GM12878 (cell line): ENCODE measurements around the gene OR7C2. TPM values are rescaled to one million over a fixed set of nuclear protein-coding genes. Genes with fewer than 3 reads are reported as not detected.

ENCODE experiments used
- ATAC-seq: fragments of 200-7000 bp; cut with Tn5 transposase; 3 replicates; pipeline ENCODE4 v1.9.1; 2020; ENCODE audit warnings: mild to moderate bottlenecking, moderate library complexity
- BruUV-seq: library from RNA; stranded (reverse); fragments of 400-500 nt; replicated peaks from 2 replicates; lab custom pipeline; 2021; lab: Mats Ljungman, UMichigan
- CTCF ChIA-PET: fragments of 300-600 bp; sonication (Branson Sonifier 250); formaldehyde crosslinking; extraction: SDS; loops from one replicate; lab custom pipeline; 2021; ENCODE audit warnings: inconsistent platforms; lab: Yijun Ruan, JAX
- POLR2A ChIA-PET: fragments of 350-600 bp; formaldehyde crosslinking; extraction: SDS; loops from one replicate; lab custom pipeline; 2021; ENCODE audit warnings: inconsistent platforms; lab: Charles Lee
- RAD21 ChIA-PET: fragments of 300-600 bp; sonication (Branson Sonifier 250); formaldehyde crosslinking; loops from one replicate; lab custom pipeline; 2023; ENCODE audit warnings: antibody characterized with exemption; ENCODE audit not compliant: unreplicated experiment; lab: Charles Lee
- SMC1A ChIA-PET: fragments of 300-600 bp; sonication (Branson Sonifier 250); formaldehyde crosslinking; loops from one replicate; lab custom pipeline; 2023; ENCODE audit not compliant: unreplicated experiment, uncharacterized antibody; lab: Charles Lee
- DNase-seq: peaks from one replicate; pipeline ENCODE4 v3.0.0-alpha.2; 2011; ENCODE audit warnings: low read depth, low spot score
- FAIRE-seq: peaks from 3 replicates; lab custom pipeline; 2011; peaks lifted over from hg19 to GRCh38; lab: Jason Lieb, UNC
- H2AFZ ChIP-seq: 2 replicates; pipeline ENCODE4 v1.6.0; 2011; ENCODE audit warnings: low read depth, low read length, control low read depth; ENCODE audit not compliant: control insufficient read depth
- H3K27ac ChIP-seq: 2 replicates; pipeline ENCODE4 v1.5.1; 2011; ENCODE audit warnings: control low read depth; ENCODE audit not compliant: control insufficient read depth, insufficient read depth
- H3K27me3 ChIP-seq, 2 experiments: replicated peaks in 1 of 2; 2 replicates each; pipeline versions ENCODE4 v1.6.0 to v1.6.1; 2011; ENCODE audit warnings: low read length in 1 of 2; ENCODE audit not compliant: control insufficient read depth in 2 of 2, insufficient read depth in 2 of 2
- H3K36me3 ChIP-seq, 2 experiments: 2 replicates each; pipeline ENCODE4 v1.5.1; 2011; ENCODE audit warnings: low read length in 1 of 2; ENCODE audit not compliant: control insufficient read depth in 2 of 2, insufficient read depth in 2 of 2
- H3K4me1 ChIP-seq: 2 replicates; pipeline ENCODE4 v1.6.1; 2011; ENCODE audit warnings: mild to moderate bottlenecking, low read length, moderate library complexity, mixed read lengths; ENCODE audit not compliant: control insufficient read depth, insufficient read depth
- H3K4me2 ChIP-seq: 2 replicates; pipeline ENCODE4 v1.6.0; 2011; ENCODE audit warnings: control low read depth; ENCODE audit not compliant: control insufficient read depth, insufficient read depth
- H3K4me3 ChIP-seq: fragments of 200-600 bp; sonication (generic); 2 replicates; pipeline ENCODE4 v1.5.1; 2016
- H3K79me2 ChIP-seq: 2 replicates; pipeline ENCODE4 v1.6.0; 2011; ENCODE audit warnings: low read length; ENCODE audit not compliant: control insufficient read depth, insufficient read depth
- H3K9ac ChIP-seq: 2 replicates; pipeline ENCODE4 v1.8.0; 2011; ENCODE audit warnings: low read length, control low read depth, mixed read lengths; ENCODE audit not compliant: control insufficient read depth, insufficient read depth
- H3K9me3 ChIP-seq: replicated peaks from 3 replicates; pipeline ENCODE4 v1.5.1; 2011; ENCODE audit warnings: mild to moderate bottlenecking, low read length; ENCODE audit not compliant: control insufficient read depth, insufficient read depth
- H4K20me1 ChIP-seq: 2 replicates; pipeline ENCODE4 v1.6.0; 2011; ENCODE audit not compliant: control insufficient read depth, insufficient read depth
- CBX5 ChIP-seq: sonication (generic); IDR thresholded peaks from 2 replicates; pipeline ENCODE4 v1.6.1; 2016; ENCODE audit warnings: low read depth, moderate library complexity, mild to moderate bottlenecking, inconsistent platforms
- DPF2 ChIP-seq: fragments of 450-650 bp; IDR thresholded peaks from 2 replicates; pipeline ENCODE4 v1.6.1; 2017; ENCODE audit warnings: mild to moderate bottlenecking
- EED ChIP-seq: sonication (generic); IDR thresholded peaks from 2 replicates; pipeline ENCODE4 v1.6.1; 2016; ENCODE audit warnings: antibody characterized with exemption, low read depth
- ESRRA ChIP-seq: IDR thresholded peaks from 2 replicates; pipeline ENCODE4 v1.6.1; 2012; ENCODE audit warnings: mild to moderate bottlenecking, low read length, improper control_type of control experiment
- HCFC1 ChIP-seq: fragments of 150-350 bp; IDR thresholded peaks from 2 replicates; pipeline ENCODE4 v1.6.1; 2014; ENCODE audit warnings: low read length
- HDGF ChIP-seq: fragments of 450-650 bp; IDR thresholded peaks from 2 replicates; pipeline ENCODE4 v1.6.1; 2016; ENCODE audit warnings: antibody characterized with exemption
- KLF5 ChIP-seq: fragments of 450-650 bp; IDR thresholded peaks from 2 replicates; pipeline ENCODE4 v1.6.1; 2014; ENCODE audit warnings: mild to moderate bottlenecking; ENCODE audit not compliant: partially characterized antibody
- MAX ChIP-seq: IDR thresholded peaks from 2 replicates; pipeline ENCODE4 v1.6.1; 2012; ENCODE audit warnings: low read depth, low read length, improper control_type of control experiment
- NR2C2 ChIP-seq: IDR thresholded peaks from 2 replicates; pipeline ENCODE4 v1.6.1; 2011; ENCODE audit warnings: borderline replicate concordance, low read depth; ENCODE audit not compliant: control insufficient read depth, insufficient read length
- NR2F1 ChIP-seq: fragments of 450-650 bp; conservative IDR thresholded peaks from 2 replicates; pipeline ENCODE4 v1.6.1; 2017; ENCODE audit warnings: mild to moderate bottlenecking
- POLR2A ChIP-seq: IDR thresholded peaks from 2 replicates; pipeline ENCODE4 v1.6.1; 2011; ENCODE audit warnings: low read depth, mild to moderate bottlenecking, low read length
- RELB ChIP-seq: fragments of 450-650 bp; IDR thresholded peaks from 2 replicates; pipeline ENCODE4 v1.6.1; 2017; ENCODE audit warnings: low read depth, mild to moderate bottlenecking, moderate library complexity
- SREBF2 ChIP-seq: IDR thresholded peaks from 2 replicates; pipeline ENCODE4 v1.6.1; 2012; ENCODE audit warnings: mild to moderate bottlenecking, low read length
- STAT1 ChIP-seq: fragments of 450-650 bp; conservative IDR thresholded peaks from 2 replicates; pipeline ENCODE4 v1.6.1; 2014; ENCODE audit warnings: antibody characterized with exemption, mild to moderate bottlenecking
- TARDBP ChIP-seq: IDR thresholded peaks from 2 replicates; pipeline ENCODE4 v1.6.1; 2016; ENCODE audit warnings: borderline replicate concordance
- YBX1 ChIP-seq: fragments of 450-650 bp; IDR thresholded peaks from 2 replicates; pipeline ENCODE4 v1.6.1; 2016; ENCODE audit warnings: antibody characterized with exemption
- ZBTB33 ChIP-seq: fragments of 450-650 bp; IDR thresholded peaks from 2 replicates; pipeline ENCODE4 v1.6.1; 2017; ENCODE audit warnings: mild to moderate bottlenecking
- ZNF217 ChIP-seq: fragments of 450-650 bp; IDR thresholded peaks from 2 replicates; pipeline ENCODE4 v1.6.1; 2017; ENCODE audit warnings: antibody characterized with exemption, mild to moderate bottlenecking
- ZSCAN29 ChIP-seq: fragments of 450-650 bp; IDR thresholded peaks from 2 replicates; pipeline ENCODE4 v1.6.1; 2017; ENCODE audit warnings: mild to moderate bottlenecking, moderate library complexity
- WGBS: methylation state at CpG from one replicate; pipeline ENCODE4 v1.1.6; 2016; ENCODE audit warnings: low lambda C conversion rate; ENCODE audit not compliant: insufficient replicate concordance, insufficient coverage; ENCODE audit errors: missing lambda C conversion rate; 5-methylcytosine and 5-hydroxymethylcytosine counted together
- in situ Hi-C: fragments of 300-500 bp; cut with MboI; formaldehyde crosslinking; loops from 9 replicates; pipeline ENCODE4 v1.14.3; 2018; ENCODE audit warnings: mixed read lengths
- intact Hi-C: fragments of 100-400 bp; cut with micrococcal nuclease; formaldehyde crosslinking; loops from one replicate; pipeline ENCODE4 v1.14.2; 2022; ENCODE audit not compliant: unreplicated experiment
- polyA plus RNA-seq, 11 experiments: library from polyadenylated mRNA; depleted of rRNA in 4 of 11; unstranded in 6 of 11; stranded (reverse) in 5 of 11; fragments of >200 nt; fragmentation: Nextera tagmentation in 4 of 11; fragmentation: Illumina TruSeq in 1 of 11; extraction: Ambion mirVana in 4 of 11; extraction: Trizol in 1 of 11; gene quantifications; 1 replicate in 1 of 11; 2 replicates in 10 of 11; pipeline versions ENCODE4 v1.2.1 to v1.2.3, GENCODE V29; 2011 to 2016; ENCODE audit warnings: inconsistent platforms in 2 of 11, missing spikeins in 2 of 11, low read depth in 1 of 11
- total RNA-seq, 4 experiments: library from RNA; depleted of rRNA in 3 of 4; stranded (reverse); fragments of >200 nt in 3 of 4; fragmentation: Illumina TruSeq in 1 of 4; extraction: Trizol in 1 of 4; gene quantifications; 2 replicates each; pipeline versions ENCODE4 v1.2.1 to v1.2.3, GENCODE V29; 2013 to 2021

The OR7C2 gene
- total and polyA plus RNA-seq, 10 of the 15 experiments (the other 5 are each of a cell fraction or from before 2014, with no cell fraction given) = not detected

- no peak for DNase-seq
- Histone ChIP-seq H3K27ac (no peak overlapping the region), H2AFZ (no peak overlapping the region), H3K4me2 (no peak overlapping the region), H3K4me3 (no peak overlapping the region), H4K20me1 (no peaks in the 10 kb centered on the region), H3K27me3 (no peaks in the 10 kb centered on the region), H3K4me1 (no peaks in the 10 kb centered on the region), H3K79me2 (no peaks in the 10 kb centered on the region), H3K36me3 (no peaks in the 10 kb centered on the region), H3K9ac (no peak overlapping the region), H3K9me3 (no peaks in the 10 kb centered on the region)
- no peak for FAIRE-seq
- SMC1A ChIA-PET = no interaction called here
- ATAC-seq = no peak
- CTCF ChIA-PET = no interaction called here
- no peak for TF ChIP-seq MAX
- 2% methylated on average over 5 of the region's 8 CpGs for WGBS
- POLR2A ChIA-PET = no interaction called here
- no TSS peak for BruUV-seq
- in situ Hi-C loops (no loop called here), intact Hi-C loops (no loop called here)
- RAD21 ChIA-PET = no interaction called here
Observed at GRCh38 chr19:14949876-14950275, 8.6 kb downstream of the OR7C2 start.

- H3K79me2 ChIP-seq = no peaks in the 10 kb centered on the region
- 43% methylated on average over 1 of the region's 1 CpG for WGBS
- POLR2A ChIA-PET = no interaction called here
- intact Hi-C loops (no loop called here), in situ Hi-C loops (no loop called here)
- H3K9ac ChIP-seq = no peak overlapping the region
- no peaks in the 10 kb centered on the region for H3K4me1 ChIP-seq
- no TSS peak for BruUV-seq
- TF ChIP-seq NR2C2 = no peak
- TF ChIP-seq TARDBP = no peak
- no peak for TF ChIP-seq ESRRA
- no peak for TF ChIP-seq ZSCAN29
- TF ChIP-seq POLR2A = no peak
- no peak for TF ChIP-seq KLF5
- no peak for TF ChIP-seq CBX5
- no peak for TF ChIP-seq ZBTB33
- no peak for TF ChIP-seq HDGF
- TF ChIP-seq DPF2 = no peak
- TF ChIP-seq HCFC1 = no peak
- no peak for TF ChIP-seq STAT1
- TF ChIP-seq NR2F1 = no peak
- no peak for TF ChIP-seq YBX1
- TF ChIP-seq ZNF217 = no peak
- TF ChIP-seq EED = no peak
- no peak for TF ChIP-seq SREBF2
- no peak for TF ChIP-seq RELB
- H3K4me2 ChIP-seq = no peak overlapping the region
- DNase-seq (no peak), FAIRE-seq (no peak), ATAC-seq (no peak)
- no peak overlapping the region for H2AFZ ChIP-seq
- no peak overlapping the region for H3K4me3 ChIP-seq
- SMC1A ChIA-PET = interaction anchor here (0.6 kb wide), 1 partner anchor 298 kb away, joined by 3 read pairs; no protein-coding TSS in a partner anchor
- no peaks in the 10 kb centered on the region for H3K27me3 ChIP-seq
- H4K20me1 ChIP-seq = no peaks in the 10 kb centered on the region
- no peaks in the 10 kb centered on the region for H3K9me3 ChIP-seq
- CTCF ChIA-PET = no interaction called here
- no peak overlapping the region for H3K27ac ChIP-seq
- RAD21 ChIA-PET = no interaction called here
- no peaks in the 10 kb centered on the region for H3K36me3 ChIP-seq
Observed at GRCh38 chr19:14950421-14950820, 9.1 kb downstream of the OR7C2 start.
